Ovary (tissue), 3 donors: ENCODE data around the gene HHAT.

Source experiments
- EP300 ChIP-seq: sonication (generic); formaldehyde crosslinking; IDR thresholded peaks from one replicate; pipeline ENCODE4 v1.6.1; 2017; ENCODE audit warnings: antibody characterized with exemption
- TF ChIP-seq, protein P1 (sequence below), 3 donors: fragments of 450-650 bp in 2 of 3; fragments of 200-600 bp in 1 of 3; IDR thresholded peaks; one replicate each; pipeline versions ENCODE4 v1.5.1 to v1.8.0; 2016 to 2022; ENCODE audit warnings: antibody characterized with exemption in 3 of 3, mild to moderate bottlenecking in 1 of 3
- donor health status: DM: no; HTN: no; CAD: no.

- TF ChIP-seq, protein P1, sequence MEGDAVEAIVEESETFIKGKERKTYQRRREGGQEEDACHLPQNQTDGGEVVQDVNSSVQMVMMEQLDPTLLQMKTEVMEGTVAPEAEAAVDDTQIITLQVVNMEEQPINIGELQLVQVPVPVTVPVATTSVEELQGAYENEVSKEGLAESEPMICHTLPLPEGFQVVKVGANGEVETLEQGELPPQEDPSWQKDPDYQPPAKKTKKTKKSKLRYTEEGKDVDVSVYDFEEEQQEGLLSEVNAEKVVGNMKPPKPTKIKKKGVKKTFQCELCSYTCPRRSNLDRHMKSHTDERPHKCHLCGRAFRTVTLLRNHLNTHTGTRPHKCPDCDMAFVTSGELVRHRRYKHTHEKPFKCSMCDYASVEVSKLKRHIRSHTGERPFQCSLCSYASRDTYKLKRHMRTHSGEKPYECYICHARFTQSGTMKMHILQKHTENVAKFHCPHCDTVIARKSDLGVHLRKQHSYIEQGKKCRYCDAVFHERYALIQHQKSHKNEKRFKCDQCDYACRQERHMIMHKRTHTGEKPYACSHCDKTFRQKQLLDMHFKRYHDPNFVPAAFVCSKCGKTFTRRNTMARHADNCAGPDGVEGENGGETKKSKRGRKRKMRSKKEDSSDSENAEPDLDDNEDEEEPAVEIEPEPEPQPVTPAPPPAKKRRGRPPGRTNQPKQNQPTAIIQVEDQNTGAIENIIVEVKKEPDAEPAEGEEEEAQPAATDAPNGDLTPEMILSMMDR (IDR thresholded peaks at IDR 0.05) = no peak
- TF ChIP-seq EP300 = no peak
Observed at GRCh38 chr1:210709701-210710100, 381.0 kb downstream of the HHAT start.
